ENCODE measurements around the gene ADAP1.

Gene ADAP1

GRCh38 chr7:988963-989529 lies 34.6 kb upstream of the ADAP1 start:
- H3K27me3 ChIP-seq (ENCODE audit: insufficient read depth, poor library complexity, severe bottlenecking), result peaks cover 2% of the 10 kb centered on the region
- H3K27ac ChIP-seq (replicated peaks), result no peak overlapping the region
- TF ChIP-seq SPI1 (IDR thresholded peaks at IDR 0.05; ENCODE audit: borderline replicate concordance, low read depth), result no peak
- TF ChIP-seq CTCF (IDR thresholded peaks at IDR 0.05; ENCODE audit: insufficient read depth, low read length), result no peak
- no peak for TF ChIP-seq POLR2AphosphoS5 (IDR thresholded peaks at IDR 0.05; ENCODE audit: low read depth)
- TF ChIP-seq REST (IDR thresholded peaks at IDR 0.05; ENCODE audit: insufficient replicate concordance, low read depth), result no peak
- TF ChIP-seq GABPA (IDR thresholded peaks at IDR 0.05; ENCODE audit: low read depth), result no peak
- DNase-seq (ENCODE audit: low read depth in 1 of 2, low spot score in 1 of 2), result no peak
- H3K4me3 ChIP-seq (replicated peaks; ENCODE audit: insufficient read depth, low read length), result no peak overlapping the region

GRCh38 chr7:988426-988911 lies 34.0 kb upstream of the ADAP1 start:
- TF ChIP-seq CTCF (IDR thresholded peaks at IDR 0.05; ENCODE audit: insufficient read depth, low read length), result no peak
- no peak for TF ChIP-seq SPI1 (IDR thresholded peaks at IDR 0.05; ENCODE audit: borderline replicate concordance, low read depth)
- TF ChIP-seq GABPA (IDR thresholded peaks at IDR 0.05; ENCODE audit: low read depth), result no peak
- no peak for TF ChIP-seq REST (IDR thresholded peaks at IDR 0.05; ENCODE audit: insufficient replicate concordance, low read depth)
- TF ChIP-seq POLR2AphosphoS5 (IDR thresholded peaks at IDR 0.05; ENCODE audit: low read depth), result no peak
- H3K4me3 ChIP-seq (replicated peaks; ENCODE audit: insufficient read depth, low read length), result no peak overlapping the region
- no peak overlapping the region for H3K27ac ChIP-seq (replicated peaks)
- H3K27me3 ChIP-seq (ENCODE audit: insufficient read depth, poor library complexity, severe bottlenecking), result peaks cover 2% of the 10 kb centered on the region
- DNase-seq (ENCODE audit: low read depth in 1 of 2, low spot score in 1 of 2), result no peak

GRCh38 chr7:987909-988308 lies 33.4 kb upstream of the ADAP1 start:
- DNase-seq (ENCODE audit: low read depth in 1 of 2, low spot score in 1 of 2), result no peak
- H3K27ac ChIP-seq (replicated peaks), result no peak overlapping the region
- TF ChIP-seq GABPA (IDR thresholded peaks at IDR 0.05; ENCODE audit: low read depth) (no peak), REST (IDR thresholded peaks at IDR 0.05; ENCODE audit: insufficient replicate concordance, low read depth) (no peak), POLR2AphosphoS5 (IDR thresholded peaks at IDR 0.05; ENCODE audit: low read depth) (no peak), SPI1 (IDR thresholded peaks at IDR 0.05; ENCODE audit: borderline replicate concordance, low read depth) (no peak), CTCF (IDR thresholded peaks at IDR 0.05; ENCODE audit: insufficient read depth, low read length) (no peak)
- peaks cover 2% of the 10 kb centered on the region for H3K27me3 ChIP-seq (ENCODE audit: insufficient read depth, poor library complexity, severe bottlenecking)
- no peak overlapping the region for H3K4me3 ChIP-seq (replicated peaks; ENCODE audit: insufficient read depth, low read length)
